Stimulated activated CD8-positive, alpha-beta memory T cell treated with anti-CD3 and anti-CD28 coated beads, Interleukin-7, amount 100 ng/mL, for 4 hours (primary cell): Measurements from ENCODE around the gene SORCS2.

Source experiments
- DNase-seq, 2 donors: peaks; one replicate each; pipeline ENCODE4 v3.0.0-alpha.2; 2020; ENCODE audit warnings: low read depth in 2 of 2

The SORCS2 gene

GRCh38 chr4:7267829-7268228 lies 75.5 kb downstream of the SORCS2 start:
- DNase-seq: no peak

GRCh38 chr4:7268941-7269340 lies 76.6 kb downstream of the SORCS2 start:
- no peak for DNase-seq

- no peak for DNase-seq
These were observed 77.8 kb downstream of the SORCS2 start for GRCh38 chr4:7270121-7270520.

DNA sequence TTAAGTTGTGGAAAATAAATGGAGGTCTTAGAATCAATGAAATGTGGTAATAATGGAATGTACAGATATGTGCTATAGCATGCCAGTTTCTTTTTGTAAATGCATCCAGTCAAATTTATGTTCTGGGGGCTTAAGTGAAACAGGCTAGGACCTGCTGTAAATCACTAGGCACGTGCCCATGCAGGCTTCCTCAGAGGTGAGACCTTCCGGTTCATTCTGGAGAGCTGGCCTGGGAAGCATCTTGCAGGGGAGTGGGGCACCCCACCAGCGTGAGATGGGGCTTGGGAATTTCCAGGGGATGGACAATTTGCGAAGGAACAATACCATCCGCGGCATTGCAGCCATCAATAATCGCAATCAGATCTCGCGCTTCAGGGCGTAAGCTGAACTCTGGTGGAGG lies 80.1 kb downstream of the SORCS2 start:
- no peak for DNase-seq

GRCh38 chr4:7273738-7274297 lies 81.5 kb downstream of the SORCS2 start:
- DNase-seq: no peak

DNA sequence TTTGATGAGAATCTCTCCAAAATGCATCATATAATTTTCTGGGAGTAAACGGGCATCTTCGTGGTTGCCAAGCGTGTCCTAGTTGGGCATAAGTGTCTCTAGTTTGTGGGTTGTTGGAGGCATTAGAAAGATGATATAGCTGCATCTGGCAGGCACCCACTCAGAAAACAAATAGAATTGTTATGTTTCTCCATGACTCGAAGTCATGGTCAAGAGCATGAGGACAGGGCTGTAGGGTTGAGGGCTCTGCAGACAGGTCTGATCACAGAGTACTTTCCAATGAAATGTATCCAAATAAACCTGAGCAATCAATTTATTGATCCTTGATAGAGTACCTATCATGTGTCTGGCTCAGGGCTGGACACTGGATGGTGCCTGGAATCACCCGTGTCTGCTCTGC lies 82.7 kb downstream of the SORCS2 start:
- DNase-seq: no peak

GRCh38 chr4:7275490-7276154 lies 83.3 kb downstream of the SORCS2 start:
- DNase-seq: no peak

DNA sequence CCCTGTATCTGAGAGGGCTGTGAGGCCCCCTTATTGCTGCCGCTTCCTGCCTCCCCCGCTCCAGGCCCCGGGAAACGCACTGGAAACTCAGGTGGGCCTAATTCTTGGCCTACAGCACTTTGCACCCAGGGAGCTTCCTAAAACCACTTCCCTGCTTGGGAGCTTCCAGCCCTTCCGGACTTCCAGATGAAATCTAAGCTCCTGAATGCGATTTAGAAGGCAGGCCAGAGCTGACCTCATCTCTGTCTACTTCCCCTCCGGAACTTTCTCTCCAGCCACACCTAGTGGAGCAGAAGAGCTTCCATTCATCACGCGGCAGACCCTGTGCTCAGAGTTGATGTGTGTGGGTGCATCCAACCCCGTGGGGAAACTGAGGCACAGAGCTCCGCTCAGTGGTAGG lies 84.2 kb downstream of the SORCS2 start:
- DNase-seq: no peak

DNA sequence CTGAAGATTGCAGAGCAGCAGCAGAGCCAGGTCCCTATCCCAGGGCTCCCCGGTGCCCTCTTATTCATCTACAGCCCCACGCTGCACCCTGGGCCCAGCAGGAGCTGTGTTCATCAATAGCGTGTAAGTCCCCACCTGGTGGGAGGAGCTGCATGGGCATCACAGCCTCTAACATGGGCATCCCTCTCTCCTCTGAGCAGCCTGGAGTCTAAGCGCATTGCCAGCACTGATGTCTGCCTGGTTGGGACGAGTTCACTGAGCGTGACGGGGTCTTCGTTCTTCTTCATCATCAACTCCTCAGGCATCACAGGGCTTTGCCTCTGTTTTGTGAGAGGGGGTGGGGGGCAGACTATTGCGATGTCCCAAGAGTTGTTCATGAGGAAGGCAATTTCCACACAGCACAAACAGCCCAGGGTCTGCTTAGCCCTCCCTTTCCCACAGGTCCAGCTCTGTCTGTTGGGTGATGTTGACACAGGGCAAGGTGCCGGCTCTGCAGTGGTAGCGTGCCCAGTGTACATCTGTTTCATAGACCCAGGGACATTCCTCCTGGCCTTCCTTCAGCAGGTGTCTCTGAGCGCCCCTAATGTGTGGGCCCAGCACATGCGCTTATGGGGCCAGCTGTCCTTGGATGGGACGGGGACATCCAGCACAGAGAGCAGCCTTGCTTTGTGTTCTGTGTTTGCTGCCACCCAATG lies 85.9 kb downstream of the SORCS2 start:
- DNase-seq: no peak

GRCh38 chr4:7278981-7279380 lies 86.6 kb downstream of the SORCS2 start:
- DNase-seq: no peak

- DNase-seq: no peak
These were observed 87.6 kb downstream of the SORCS2 start for GRCh38 chr4:7279902-7280301.

GRCh38 chr4:7280926-7281690 lies 88.8 kb downstream of the SORCS2 start:
- no peak for DNase-seq

GRCh38 chr4:7281691-7282665 lies 89.6 kb downstream of the SORCS2 start:
- no peak for DNase-seq

DNA sequence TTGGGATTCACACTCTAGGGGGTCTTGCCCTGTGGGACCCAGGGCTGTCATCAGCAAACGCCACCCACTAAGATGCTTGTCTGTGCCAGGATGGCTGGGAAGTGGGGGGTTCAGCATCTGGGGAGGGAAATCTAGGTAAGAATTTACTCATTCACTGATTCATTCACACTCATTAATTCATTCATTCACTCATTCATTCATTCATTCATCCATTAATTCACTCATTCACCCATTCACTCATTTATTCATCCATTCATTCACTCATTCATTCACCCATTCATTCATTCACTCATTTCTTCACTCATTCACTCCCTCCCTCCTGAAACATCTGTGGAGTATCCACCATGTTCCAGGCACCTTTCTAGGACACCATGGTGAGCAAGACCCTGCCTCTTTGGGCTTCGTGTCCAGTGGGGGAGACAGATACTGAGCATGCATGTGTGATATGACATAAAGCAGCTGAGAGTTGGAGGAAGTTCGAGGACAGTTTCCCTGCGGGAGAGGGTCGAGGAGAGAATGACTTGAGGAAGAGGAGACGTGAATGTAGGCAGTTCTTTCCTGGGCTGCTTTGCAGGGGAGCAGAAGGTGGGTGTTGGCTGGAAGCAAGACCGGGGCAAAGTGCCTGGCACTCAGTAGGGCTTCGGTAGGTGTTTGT lies 90.6 kb downstream of the SORCS2 start:
- DNase-seq: no peak

DNA sequence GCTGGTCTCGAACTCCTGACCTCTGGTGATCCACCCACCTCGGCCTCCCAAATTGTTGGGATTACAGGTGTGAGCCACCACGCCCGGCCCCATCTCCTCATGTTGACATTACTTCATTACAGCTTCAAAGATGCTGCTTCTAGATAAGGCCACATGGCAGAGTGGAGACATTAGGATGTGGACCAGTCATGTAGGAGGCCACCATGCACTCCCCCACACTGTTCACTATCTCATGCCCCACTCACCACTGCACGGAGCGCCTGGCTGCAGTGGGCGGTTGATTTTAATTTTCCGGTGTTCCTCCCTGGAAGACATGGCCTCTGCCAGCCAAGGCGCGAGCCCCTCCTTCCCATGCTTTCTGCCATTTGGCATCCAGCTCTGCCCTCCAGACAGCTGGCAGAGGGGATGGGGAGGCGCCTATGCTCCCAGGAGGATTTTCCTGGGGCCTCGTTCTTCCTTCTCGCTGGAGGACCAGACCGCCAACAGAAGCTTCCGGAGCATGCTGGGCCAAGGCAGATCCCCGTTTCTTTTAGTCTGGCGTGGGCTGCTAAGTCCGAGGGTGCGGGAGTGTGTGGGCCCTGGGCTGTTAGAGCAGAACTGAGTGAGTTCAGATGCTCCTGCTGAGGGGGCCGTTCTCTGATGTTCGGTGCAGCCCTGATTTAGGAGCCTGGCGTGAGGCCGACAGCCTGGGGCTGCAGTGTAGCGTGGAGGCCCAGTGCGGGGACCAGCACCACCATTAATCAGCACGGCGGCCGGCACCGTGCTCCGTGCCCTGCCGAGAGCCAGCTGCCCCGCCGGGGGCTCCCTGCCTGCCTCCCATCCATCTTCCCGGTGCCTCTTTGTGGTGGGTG lies 93.1 kb downstream of the SORCS2 start:
- no peak for DNase-seq

DNA sequence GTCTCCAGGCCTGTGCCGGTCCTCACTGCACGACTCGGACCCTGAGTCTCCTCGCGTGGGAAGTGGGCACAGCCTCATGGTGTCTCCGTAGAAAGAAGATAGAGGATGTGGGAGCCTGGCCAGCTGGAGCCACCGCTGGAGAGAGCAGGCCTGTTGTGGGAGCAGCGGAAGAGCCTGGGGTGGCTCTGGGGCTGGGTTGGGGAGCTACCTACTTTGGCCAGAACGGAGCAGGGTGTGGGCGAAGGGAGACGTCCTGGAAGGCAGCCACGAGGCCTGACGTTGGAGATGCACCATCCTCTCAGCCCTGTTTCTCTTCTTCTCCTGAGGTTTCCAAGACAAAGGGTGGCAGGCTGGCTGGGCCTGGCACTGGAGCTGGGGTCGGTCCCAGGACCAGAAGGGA lies 93.8 kb downstream of the SORCS2 start:
- DNase-seq: no peak

DNA sequence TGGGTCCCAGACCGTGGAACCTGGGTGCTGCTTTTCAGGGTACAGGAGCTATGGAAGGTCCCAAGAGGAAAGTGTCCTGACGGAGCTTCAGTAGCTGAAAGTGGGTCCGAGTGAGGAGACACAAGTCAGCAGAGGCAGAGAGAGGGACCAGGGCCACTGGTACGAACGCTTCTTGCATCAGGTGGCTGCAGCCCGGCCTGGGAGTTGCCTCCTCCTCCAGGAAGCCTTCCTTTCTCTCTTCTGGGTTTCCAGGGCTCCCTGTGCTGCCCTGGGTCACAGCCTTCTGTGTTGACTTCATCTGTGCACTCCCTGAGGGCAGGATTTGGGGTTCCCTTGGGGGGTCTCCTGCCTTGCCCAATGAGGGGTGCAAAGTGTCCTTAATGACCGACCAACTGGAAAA lies 94.5 kb downstream of the SORCS2 start:
- DNase-seq: no peak

GRCh38 chr4:7287274-7287917 lies 95.1 kb downstream of the SORCS2 start:
- DNase-seq: no peak

- no peak for DNase-seq
These were observed 95.6 kb downstream of the SORCS2 start for GRCh38 chr4:7287918-7288280.
